Measurements from ENCODE around the gene RTP1.
"Not testable (repeated sequence)": the region's sequence is repeated elsewhere in the genome, so short reads cannot be mapped to it uniquely, and the experiment has no call there.

The RTP1 gene

GRCh38 chr3:187238835-187239234 lies 41.5 kb downstream of the RTP1 start:
- not testable (repeated sequence) for DNase-seq (ENCODE audit: low read depth in 1 of 2, low spot score in 1 of 2)

- no peak for DNase-seq (ENCODE audit: low read depth in 1 of 2, low spot score in 1 of 2)
Observed at GRCh38 chr3:187242435-187242834, 45.1 kb downstream of the RTP1 start.

- no peak for DNase-seq (ENCODE audit: low read depth in 1 of 2, low spot score in 1 of 2)
Observed at GRCh38 chr3:187242900-187243299, 45.6 kb downstream of the RTP1 start.

GRCh38 chr3:187243933-187244524 lies 46.7 kb downstream of the RTP1 start:
- DNase-seq (ENCODE audit: low read depth in 1 of 2, low spot score in 1 of 2) = no peak

- DNase-seq (ENCODE audit: low read depth in 1 of 2, low spot score in 1 of 2) = no peak
Observed at GRCh38 chr3:187247398-187247797, 50.1 kb downstream of the RTP1 start.
